22Rv1 (cell line): ENCODE data around the gene EPS8L3.

Experiments used
- H3K27ac ChIP-seq: fragments of 450-650 bp; 2 replicates; pipeline ENCODE4 v1.5.1; 2017
- CTCF ChIP-seq: fragments of 450-650 bp; IDR thresholded peaks from 2 replicates; pipeline ENCODE4 v1.5.1; 2017; ENCODE audit warnings: mild to moderate bottlenecking
- ZFX ChIP-seq: fragments of 450-650 bp; IDR thresholded peaks from 2 replicates; pipeline ENCODE4 v1.6.1; 2017; ENCODE audit warnings: antibody characterized with exemption, borderline replicate concordance

The EPS8L3 gene

GRCh38 chr1:109763646-109764415 lies at the start of gene EPS8L3:
Gene EPS8L3, minus strand, starts transcription at chr1:109763923. Its CDS starts 2,174 bp downstream, at chr1:109761749.
- no peak for TF ChIP-seq CTCF

DNA sequence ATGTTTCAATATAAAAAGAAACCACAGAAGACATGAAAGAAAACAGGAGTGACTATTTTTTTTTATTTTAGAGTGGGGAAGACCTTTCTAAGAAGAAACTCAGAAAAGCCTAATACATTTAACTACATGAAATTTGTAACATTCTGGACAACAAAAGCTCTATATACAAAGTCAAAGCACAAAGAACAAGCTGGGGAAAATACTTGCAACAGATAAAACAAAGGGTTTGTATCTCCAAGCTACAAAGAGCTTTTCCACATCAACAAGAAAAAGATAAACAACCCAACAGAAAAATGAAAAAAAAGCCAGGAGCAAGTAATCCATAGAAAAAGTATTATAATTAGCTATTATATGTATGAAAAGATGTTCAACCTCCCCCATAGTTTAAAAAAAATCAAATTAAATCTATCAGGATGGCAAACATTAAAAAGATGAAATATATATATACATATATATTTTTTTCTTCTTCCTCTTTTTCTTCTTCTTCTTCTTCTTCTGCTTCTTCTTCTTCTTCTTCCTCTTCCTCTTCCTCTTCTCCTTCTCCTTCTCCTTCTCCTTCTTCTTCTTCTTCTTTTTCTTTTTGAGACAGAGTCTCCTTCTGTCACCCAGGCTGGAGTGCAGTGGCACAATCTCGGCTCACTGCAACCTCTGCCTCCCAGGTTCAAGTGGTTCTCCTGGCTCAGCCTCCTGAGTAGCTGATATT lies 49.1 kb upstream of the EPS8L3 start:
- no peak for TF ChIP-seq CTCF
- TF ChIP-seq ZFX = no peak

More at GRCh38 chr1:109763646-109764415, at the start of gene EPS8L3:
- H3K27ac ChIP-seq = peak within 1 kb of the TSS; percentile 23

DNA sequence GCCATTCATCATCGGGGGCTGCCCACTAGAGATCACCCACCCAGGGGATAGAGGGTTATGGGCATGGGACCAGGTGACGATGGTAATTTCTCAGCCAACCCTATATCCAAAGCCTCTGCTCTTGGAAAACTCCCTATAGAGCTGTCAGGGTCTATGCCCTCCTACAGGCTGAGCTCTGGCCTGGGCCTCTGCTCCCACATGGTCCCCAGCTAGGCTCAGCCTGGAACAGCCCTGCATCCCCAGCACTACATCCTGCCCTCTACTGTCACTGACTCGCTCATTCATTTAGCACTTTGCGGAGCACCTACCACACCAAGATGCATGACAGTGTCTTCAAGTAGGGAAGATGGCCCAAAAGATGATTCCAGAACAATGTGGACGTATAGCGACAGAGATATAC lies 45.0 kb upstream of the EPS8L3 start:
- no peak overlapping the region for H3K27ac ChIP-seq

More for the DNA sequence above, 49.1 kb upstream of the EPS8L3 start:
- no peak overlapping the region for H3K27ac ChIP-seq

GRCh38 chr1:109807822-109808680 lies 44.3 kb upstream of the EPS8L3 start:
- no peak overlapping the region for H3K27ac ChIP-seq
- TF ChIP-seq ZFX = no peak
- TF ChIP-seq CTCF = no peak

More for the DNA sequence above, 45.0 kb upstream of the EPS8L3 start:
- TF ChIP-seq CTCF (no peak), ZFX (no peak)

- H3K27ac ChIP-seq = no peak overlapping the region
These were observed 43.7 kb upstream of the EPS8L3 start for GRCh38 chr1:109807402-109807801.

DNA sequence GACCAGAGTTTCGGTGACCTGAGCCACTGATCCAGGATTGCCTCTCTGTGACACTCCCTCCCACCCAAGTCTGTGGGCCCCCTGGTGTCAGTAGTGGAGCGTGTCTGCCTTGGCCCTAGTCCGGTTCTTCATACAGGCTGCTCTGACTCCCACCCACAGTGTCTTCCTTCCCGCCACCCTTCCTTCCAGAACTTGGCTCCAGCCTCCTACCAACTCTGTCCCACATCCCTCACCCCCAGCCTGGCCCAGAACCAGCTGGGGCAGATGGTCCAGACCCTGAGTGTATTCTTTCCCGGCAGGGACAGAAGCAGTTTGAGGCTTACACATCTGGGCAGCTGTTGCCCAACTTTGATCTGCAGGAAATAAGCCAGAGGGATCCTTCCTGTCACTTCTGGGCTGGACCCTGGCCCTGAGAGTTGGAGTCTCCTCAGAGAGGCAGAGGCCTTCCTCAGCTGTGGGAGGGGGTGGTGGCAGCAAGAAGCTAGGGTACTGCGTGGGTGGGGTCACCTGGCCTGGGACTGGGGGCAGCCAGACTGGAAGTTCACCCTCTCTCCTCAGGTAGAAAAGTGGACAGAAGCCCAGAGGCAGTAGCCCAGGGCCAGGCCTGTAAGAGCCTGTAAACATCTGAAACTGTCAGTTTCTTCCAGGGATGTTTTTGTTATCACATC lies 43.1 kb upstream of the EPS8L3 start:
- TF ChIP-seq CTCF = no peak
- TF ChIP-seq ZFX = no peak

More at GRCh38 chr1:109807402-109807801, 43.7 kb upstream of the EPS8L3 start:
- TF ChIP-seq CTCF = no peak
- TF ChIP-seq ZFX = no peak

More for the DNA sequence above, 43.1 kb upstream of the EPS8L3 start:
- H3K27ac ChIP-seq = no peak overlapping the region
